ENCODE results near the gene NAV2.

Gene NAV2

GRCh38 chr11:19805827-19806226 lies 93.2 kb downstream of the NAV2 start:
- no peak for DNase-seq (ENCODE audit: low read depth)
- no peak for TF ChIP-seq CTCF (conservative IDR thresholded peaks at IDR 0.05; ENCODE audit: low read depth, low read length)

GRCh38 chr11:19806251-19806650 lies 93.6 kb downstream of the NAV2 start:
- no peak for TF ChIP-seq CTCF (conservative IDR thresholded peaks at IDR 0.05; ENCODE audit: low read depth, low read length)
- H3K4me3 ChIP-seq (ENCODE audit: low read length), result no peak overlapping the region
- no peak for DNase-seq (ENCODE audit: low read depth)

More at GRCh38 chr11:19805827-19806226, 93.2 kb downstream of the NAV2 start:
- H3K4me3 ChIP-seq (ENCODE audit: low read length), result no peak overlapping the region

GRCh38 chr11:19808076-19808911 lies 95.7 kb downstream of the NAV2 start:
- H3K4me3 ChIP-seq (ENCODE audit: low read length), result no peak overlapping the region
- no peak for DNase-seq (ENCODE audit: low read depth)
- peak; percentile 52 for TF ChIP-seq CTCF (conservative IDR thresholded peaks at IDR 0.05; ENCODE audit: low read depth, low read length)

GRCh38 chr11:19810852-19811251 lies 98.2 kb downstream of the NAV2 start:
- no peak overlapping the region for H3K4me3 ChIP-seq (ENCODE audit: low read length)
- no peak for DNase-seq (ENCODE audit: low read depth)
- TF ChIP-seq CTCF (conservative IDR thresholded peaks at IDR 0.05; ENCODE audit: low read depth, low read length), result no peak

GRCh38 chr11:19811380-19811779 lies 98.7 kb downstream of the NAV2 start:
- no peak overlapping the region for H3K4me3 ChIP-seq (ENCODE audit: low read length)
- DNase-seq (ENCODE audit: low read depth), result no peak
- no peak for TF ChIP-seq CTCF (conservative IDR thresholded peaks at IDR 0.05; ENCODE audit: low read depth, low read length)

GRCh38 chr11:19812096-19812495 lies 99.5 kb downstream of the NAV2 start:
- no peak for DNase-seq (ENCODE audit: low read depth)
- TF ChIP-seq CTCF (conservative IDR thresholded peaks at IDR 0.05; ENCODE audit: low read depth, low read length), result no peak
- H3K4me3 ChIP-seq (ENCODE audit: low read length), result no peak overlapping the region

GRCh38 chr11:19812710-19813109 lies 100.1 kb downstream of the NAV2 start:
- no peak overlapping the region for H3K4me3 ChIP-seq (ENCODE audit: low read length)
- DNase-seq (ENCODE audit: low read depth), result no peak
- no peak for TF ChIP-seq CTCF (conservative IDR thresholded peaks at IDR 0.05; ENCODE audit: low read depth, low read length)
